Transverse colon (tissue), 4 donors: ENCODE data around the gene CHST11. TPM values are rescaled to one million over a fixed set of nuclear protein-coding genes. Genes with fewer than 3 reads are reported as not detected.

ENCODE experiments used
- DNase-seq: peaks from one replicate; pipeline ENCODE4 v3.0.0-alpha.2; 2019
- H3K27ac ChIP-seq, 4 donors: fragments of 200-600 bp; sonication (generic); 2 replicates each; pipeline ENCODE4 v1.5.1; 2016 to 2018; ENCODE audit warnings: inconsistent platforms in 4 of 4
- H3K27me3 ChIP-seq: fragments of 200-600 bp; sonication (generic); 2 replicates; pipeline ENCODE4 v1.5.1; 2017; ENCODE audit warnings: inconsistent platforms
- H3K36me3 ChIP-seq, 4 donors: fragments of 200-600 bp; sonication (generic); 2 replicates each; pipeline ENCODE4 v1.5.1; 2017 to 2019; ENCODE audit warnings: inconsistent platforms in 4 of 4
- H3K4me1 ChIP-seq, 4 donors: fragments of 200-600 bp; sonication (generic); 2 replicates each; pipeline ENCODE4 v1.5.1; 2017 to 2020; ENCODE audit warnings: inconsistent platforms in 4 of 4
- H3K4me3 ChIP-seq, 4 donors: fragments of 200-600 bp; sonication (generic); 1 replicate in 1 of 4; 2 replicates in 3 of 4; pipeline versions ENCODE4 v1.5.1 to v1.6.1; 2017 to 2019; ENCODE audit warnings: inconsistent platforms in 4 of 4
- H3K9me3 ChIP-seq, 2 donors: fragments of 200-600 bp; sonication (generic); 2 replicates each; pipeline ENCODE4 v1.5.1; 2017 to 2019; ENCODE audit warnings: inconsistent platforms in 2 of 2
- CTCF ChIP-seq, 5 experiments: fragments of 200-600 bp in 3 of 5; fragments of 450-650 bp in 2 of 5; sonication (generic) in 3 of 5; IDR thresholded peaks; 1 replicate in 2 of 5; 2 replicates in 3 of 5; pipeline ENCODE4 v1.5.1; 2016 to 2017; ENCODE audit warnings: antibody characterized with exemption in 5 of 5, inconsistent platforms in 3 of 5, mild to moderate bottlenecking in 2 of 5, moderate library complexity in 1 of 5
- EP300 ChIP-seq: sonication (generic); formaldehyde crosslinking; IDR thresholded peaks from one replicate; pipeline ENCODE4 v1.6.1; 2017; ENCODE audit warnings: antibody characterized with exemption, low read depth
- POLR2A ChIP-seq: fragments of 450-650 bp; IDR thresholded peaks from one replicate; pipeline ENCODE4 v1.6.1; 2016; ENCODE audit warnings: antibody characterized with exemption, mild to moderate bottlenecking, moderate library complexity
- POLR2AphosphoS5 ChIP-seq, 3 donors: sonication (generic); formaldehyde crosslinking; IDR thresholded peaks; one replicate each; pipeline ENCODE4 v1.6.1; 2016; ENCODE audit warnings: antibody characterized with exemption in 3 of 3
- WGBS, 2 donors: methylation state at CpG; one replicate each; pipeline ENCODE4 v1.1.5; 2018; ENCODE audit warnings: low coverage in 1 of 2; 5-methylcytosine and 5-hydroxymethylcytosine counted together
- in situ Hi-C, 4 donors: fragments of 200-750 bp; cut with MboI; loops; one replicate each; pipeline versions ENCODE4 v1.15.0 to v1.15.1; 2017; ENCODE audit warnings: low sequenced_read_pairs in 3 of 4, low pct_ligation_motif_present in 1 of 4, low pct_unique_long_range_greater_than_20kb in 1 of 4
- intact Hi-C: fragments of 100-400 bp; cut with DNase I; formaldehyde crosslinking; loops from one replicate; pipeline ENCODE4 v1.15.1; 2023; ENCODE audit warnings: low total_unique reads
- total RNA-seq, 4 donors: library from RNA; depleted of rRNA; stranded (reverse); fragments of >200 nt; gene quantifications; one replicate each; pipeline ENCODE4 v1.1.0, GENCODE V29; 2016

The CHST11 gene
- total RNA-seq, 4 donors from 2014 or later: 4.2 to 123 (median 31.5) TPM

GRCh38 chr12:104436790-104437189 is 20.0 kb upstream of the CHST11 start:
- DNase-seq: no peak
- intact Hi-C loops: no loop called here
- Histone ChIP-seq H3K27ac (no peak overlapping the region), H3K36me3 (no peaks in the 10 kb centered on the region), H3K27me3 (no peaks in the 10 kb centered on the region), H3K9me3 (no peaks in the 10 kb centered on the region), H3K4me3 (no peak overlapping the region), H3K4me1 (no peaks in the 10 kb centered on the region)
- WGBS, 2 donors: 87 to 100% methylated on average over 5 to 8 of the region's 8 CpGs
- TF ChIP-seq POLR2AphosphoS5 (IDR thresholded peaks at IDR 0.05): no peak
- TF ChIP-seq EP300: no peak
- no peak for TF ChIP-seq POLR2A
- TF ChIP-seq CTCF (IDR thresholded peaks at IDR 0.05): no peak
- in situ Hi-C loops: no loop called here

GRCh38 chr12:104438134-104438533 is 18.6 kb upstream of the CHST11 start:
- no peak overlapping the region for H3K4me3 ChIP-seq
- H3K9me3 ChIP-seq: no peaks in the 10 kb centered on the region
- WGBS, 2 donors: 66 to 81% methylated on average over 2 to 3 of the region's 3 CpGs
- no peak overlapping the region for H3K27ac ChIP-seq
- H3K27me3 ChIP-seq: no peaks in the 10 kb centered on the region
- no peak for TF ChIP-seq POLR2A
- no peak for TF ChIP-seq EP300
- no peak for TF ChIP-seq CTCF (IDR thresholded peaks at IDR 0.05)
- no peak for TF ChIP-seq POLR2AphosphoS5 (IDR thresholded peaks at IDR 0.05)
- H3K36me3 ChIP-seq: no peaks in the 10 kb centered on the region
- no peaks in the 10 kb centered on the region for H3K4me1 ChIP-seq
- DNase-seq: no peak
- intact Hi-C loops (no loop called here), in situ Hi-C loops (no loop called here)

- intact Hi-C loops: no loop called here
Observed at GRCh38 chr12:104439137-104439536, 17.6 kb upstream of the CHST11 start.

GRCh38 chr12:104443008-104443407 is 13.7 kb upstream of the CHST11 start:
- Histone ChIP-seq H3K27ac (no peak overlapping the region), H3K4me1 (no peaks in the 10 kb centered on the region), H3K27me3 (no peaks in the 10 kb centered on the region), H3K36me3 (no peaks in the 10 kb centered on the region), H3K4me3 (no peak overlapping the region), H3K9me3 (no peaks in the 10 kb centered on the region)
- TF ChIP-seq POLR2A (no peak), CTCF (IDR thresholded peaks at IDR 0.05) (no peak), POLR2AphosphoS5 (IDR thresholded peaks at IDR 0.05) (no peak), EP300 (no peak)
- no peak for DNase-seq
- in situ Hi-C loops (no loop called here), intact Hi-C loops (no loop called here)
- WGBS, 2 donors: 76 to 80% methylated on average over 1 of the region's 1 CpG

More at GRCh38 chr12:104439137-104439536, 17.6 kb upstream of the CHST11 start:
- no peak for DNase-seq
- H3K9me3 ChIP-seq: no peaks in the 10 kb centered on the region
- no peak overlapping the region for H3K4me3 ChIP-seq
- no peaks in the 10 kb centered on the region for H3K27me3 ChIP-seq
- WGBS, 2 donors: 64 to 80% methylated on average over 7 to 12 of the region's 12 CpGs
- no peak overlapping the region for H3K27ac ChIP-seq
- TF ChIP-seq EP300 (no peak), POLR2A (no peak), CTCF (IDR thresholded peaks at IDR 0.05) (no peak), POLR2AphosphoS5 (IDR thresholded peaks at IDR 0.05) (no peak)
- no peaks in the 10 kb centered on the region for H3K36me3 ChIP-seq
- no peaks in the 10 kb centered on the region for H3K4me1 ChIP-seq
- in situ Hi-C loops: no loop called here
